SK-N-SH (cell line): ENCODE data around the gene UBE2I.

Experiments used
- NFIC ChIP-seq: IDR thresholded peaks from 2 replicates; pipeline ENCODE4 v1.4.0; 2012; ENCODE audit warnings: borderline replicate concordance
- TF ChIP-seq, protein P1 (sequence below): fragments of 200-600 bp; sonication (generic); IDR thresholded peaks from 2 replicates; pipeline ENCODE4 v1.6.1; 2017; ENCODE audit warnings: antibody characterized with exemption, mild to moderate bottlenecking, moderate library complexity

DNA sequence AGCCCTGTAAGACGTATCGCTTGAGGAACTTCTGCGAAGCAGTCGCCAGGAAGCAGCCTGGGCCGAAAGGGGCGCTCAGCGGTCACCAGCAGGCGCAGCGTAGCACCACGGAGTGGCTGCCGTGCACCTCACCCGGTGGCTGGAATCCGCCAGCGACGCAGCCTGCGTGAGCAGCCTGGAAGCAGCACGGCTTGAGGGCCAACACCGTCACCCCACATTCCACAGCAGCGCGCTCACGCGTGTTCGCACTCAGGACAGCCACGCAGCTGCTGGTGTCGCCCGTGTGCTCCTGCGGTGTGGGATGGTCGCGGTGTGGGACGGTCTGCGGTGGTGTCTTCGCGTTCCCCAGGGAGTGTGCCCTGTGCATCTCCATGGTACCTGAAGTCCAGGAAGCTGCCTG lies 9.6 kb downstream of the UBE2I start:
- TF ChIP-seq, protein P1, sequence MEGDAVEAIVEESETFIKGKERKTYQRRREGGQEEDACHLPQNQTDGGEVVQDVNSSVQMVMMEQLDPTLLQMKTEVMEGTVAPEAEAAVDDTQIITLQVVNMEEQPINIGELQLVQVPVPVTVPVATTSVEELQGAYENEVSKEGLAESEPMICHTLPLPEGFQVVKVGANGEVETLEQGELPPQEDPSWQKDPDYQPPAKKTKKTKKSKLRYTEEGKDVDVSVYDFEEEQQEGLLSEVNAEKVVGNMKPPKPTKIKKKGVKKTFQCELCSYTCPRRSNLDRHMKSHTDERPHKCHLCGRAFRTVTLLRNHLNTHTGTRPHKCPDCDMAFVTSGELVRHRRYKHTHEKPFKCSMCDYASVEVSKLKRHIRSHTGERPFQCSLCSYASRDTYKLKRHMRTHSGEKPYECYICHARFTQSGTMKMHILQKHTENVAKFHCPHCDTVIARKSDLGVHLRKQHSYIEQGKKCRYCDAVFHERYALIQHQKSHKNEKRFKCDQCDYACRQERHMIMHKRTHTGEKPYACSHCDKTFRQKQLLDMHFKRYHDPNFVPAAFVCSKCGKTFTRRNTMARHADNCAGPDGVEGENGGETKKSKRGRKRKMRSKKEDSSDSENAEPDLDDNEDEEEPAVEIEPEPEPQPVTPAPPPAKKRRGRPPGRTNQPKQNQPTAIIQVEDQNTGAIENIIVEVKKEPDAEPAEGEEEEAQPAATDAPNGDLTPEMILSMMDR, result no peak
- TF ChIP-seq NFIC, result no peak
